Right atrium auricular region (tissue), 2 donors: Measurements from ENCODE around the gene SLC10A3. TPM values are rescaled to one million over a fixed set of nuclear protein-coding genes. Genes with fewer than 3 reads are reported as not detected.

Experiments
- DNase-seq: peaks from one replicate; pipeline ENCODE4 v3.0.0-alpha.2; 2019; ENCODE audit warnings: low spot score
- H3K27ac ChIP-seq, 2 donors: fragments of 200-600 bp; sonication (generic); 1 replicate in 1 of 2; 2 replicates in 1 of 2; pipeline ENCODE4 v1.5.1; 2016 to 2019
- H3K27me3 ChIP-seq, 2 donors: fragments of 200-600 bp; sonication (generic); one replicate each; pipeline versions ENCODE4 v1.5.1 to v1.6.0; 2017 to 2019
- H3K36me3 ChIP-seq: fragments of 200-600 bp; sonication (generic); one replicate; pipeline ENCODE4 v1.5.1; 2016
- H3K4me1 ChIP-seq, 2 donors: fragments of 200-600 bp; sonication (generic); one replicate each; pipeline versions ENCODE4 v1.5.1 to v1.6.0; 2017 to 2019
- H3K4me3 ChIP-seq, 2 donors: fragments of 200-600 bp; sonication (generic); 1 replicate in 1 of 2; 2 replicates in 1 of 2; pipeline ENCODE4 v1.5.1; 2017 to 2019; ENCODE audit warnings: mild to moderate bottlenecking in 1 of 2, moderate library complexity in 1 of 2
- H3K9me3 ChIP-seq, 2 donors: fragments of 200-600 bp; sonication (generic); one replicate each; pipeline ENCODE4 v1.5.1; 2019
- CTCF ChIP-seq, 2 donors: fragments of 200-600 bp; sonication (generic); IDR thresholded peaks; one replicate each; pipeline ENCODE4 v1.5.1; 2019; ENCODE audit warnings: antibody characterized with exemption in 2 of 2
- total RNA-seq, 2 donors: library from RNA; depleted of rRNA; stranded (reverse); fragments of >200 nt; gene quantifications; one replicate each; pipeline ENCODE4 v1.1.0, GENCODE V29; 2016

The SLC10A3 gene
- total RNA-seq, 2 donors from 2014 or later, result 22.2 to 22.9 TPM

DNA sequence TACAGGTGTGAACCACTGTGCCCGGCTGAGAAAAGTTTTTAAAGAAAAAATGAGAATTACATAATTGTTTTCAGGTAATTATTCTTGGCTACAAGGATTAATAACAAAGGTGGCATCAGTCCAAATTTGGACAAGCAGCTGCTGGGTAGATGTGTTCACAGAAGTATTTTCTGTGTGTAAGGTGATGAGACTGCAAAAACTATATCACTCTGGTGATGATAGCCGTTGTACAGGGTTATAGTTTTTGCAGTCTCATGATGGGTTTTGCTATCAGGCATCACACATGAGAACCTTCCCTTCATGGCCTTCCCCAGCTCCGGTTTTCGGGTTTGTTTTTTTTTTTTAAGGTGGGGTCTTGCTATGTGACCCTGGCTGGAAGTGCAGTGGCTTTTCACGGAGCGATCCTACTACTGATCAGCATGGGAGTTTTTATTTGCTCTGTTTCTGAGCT is 5.1 kb upstream of the SLC10A3 start:
- no peak for TF ChIP-seq CTCF (IDR thresholded peaks at IDR 0.05)
- H3K9me3 ChIP-seq, result no peaks in the 10 kb centered on the region

GRCh38 chrX:154494715-154495114 is 4.3 kb upstream of the SLC10A3 start:
- H3K27ac ChIP-seq, result no peak overlapping the region
- no peak overlapping the region for H3K4me3 ChIP-seq
- no peaks in the 10 kb centered on the region for H3K27me3 ChIP-seq
- no peak for DNase-seq
- no peaks in the 10 kb centered on the region for H3K36me3 ChIP-seq
- H3K9me3 ChIP-seq, result no peaks in the 10 kb centered on the region
- no peaks in the 10 kb centered on the region for H3K4me1 ChIP-seq
- TF ChIP-seq CTCF (IDR thresholded peaks at IDR 0.05), result no peak

More for the DNA sequence above, 5.1 kb upstream of the SLC10A3 start:
- no peaks in the 10 kb centered on the region for H3K27me3 ChIP-seq
- no peak overlapping the region for H3K4me3 ChIP-seq
- no peak overlapping the region for H3K27ac ChIP-seq
- H3K36me3 ChIP-seq, result no peaks in the 10 kb centered on the region
- H3K4me1 ChIP-seq, result no peaks in the 10 kb centered on the region
- DNase-seq, result no peak

DNA sequence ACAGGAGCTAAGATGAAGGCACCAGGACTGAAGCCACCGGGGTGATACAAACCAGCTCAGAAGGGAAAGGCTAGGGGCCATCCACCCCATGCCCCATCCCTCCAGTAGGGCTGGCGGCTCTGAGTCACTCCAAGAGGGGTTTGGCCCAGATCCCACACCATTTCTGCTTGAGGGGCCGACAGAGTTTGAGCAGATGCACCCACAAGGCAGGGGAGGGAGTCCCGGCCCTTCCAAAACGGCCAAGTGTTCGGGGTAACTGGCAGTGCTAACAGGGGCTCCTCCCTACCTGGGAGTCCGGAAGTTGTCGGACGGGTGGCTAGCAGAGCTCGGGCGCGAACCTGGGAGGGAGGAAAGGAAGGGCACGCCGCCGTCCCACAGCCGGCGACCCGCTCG is 412 bp downstream of the SLC10A3 start:
- Histone ChIP-seq H3K36me3 (no peaks in the 10 kb centered on the region), H3K9me3 (no peaks in the 10 kb centered on the region), H3K27me3 (no peaks in the 10 kb centered on the region), H3K4me1 (peaks cover 0 to 8% of the 10 kb centered on the region in 2 donors), H3K4me3 (peak overlapping the region; percentile 52 to 67), H3K27ac (peak overlapping the region; percentile 90 to 93)
- no peak for DNase-seq
- TF ChIP-seq CTCF (IDR thresholded peaks at IDR 0.05), result no peak

GRCh38 chrX:154489182-154489581 is 1.2 kb downstream of the SLC10A3 start:
- H3K27me3 ChIP-seq, result no peaks in the 10 kb centered on the region
- no peaks in the 10 kb centered on the region for H3K36me3 ChIP-seq
- no peak for DNase-seq
- no peak for TF ChIP-seq CTCF (IDR thresholded peaks at IDR 0.05)
- peaks cover 0 to 16% of the 10 kb centered on the region in 2 donors for H3K4me1 ChIP-seq
- H3K4me3 ChIP-seq, result peak overlapping the region in 1 of 2 donors; percentile 67
- peak overlapping the region; percentile 90 to 93 for H3K27ac ChIP-seq
- H3K9me3 ChIP-seq, result no peaks in the 10 kb centered on the region

GRCh38 chrX:154488336-154489075 is 1.9 kb downstream of the SLC10A3 start:
- no peaks in the 10 kb centered on the region for H3K9me3 ChIP-seq
- H3K36me3 ChIP-seq, result no peaks in the 10 kb centered on the region
- peaks cover 0 to 19% of the 10 kb centered on the region in 2 donors for H3K4me1 ChIP-seq
- no peak for TF ChIP-seq CTCF (IDR thresholded peaks at IDR 0.05)
- H3K27ac ChIP-seq, result no peak overlapping the region
- DNase-seq, result no peak
- no peak overlapping the region for H3K4me3 ChIP-seq
- H3K27me3 ChIP-seq, result no peaks in the 10 kb centered on the region
